Endothelial cell of umbilical vein (primary cell): ENCODE results near the gene CMTM4. TPM values are rescaled to one million over a fixed set of nuclear protein-coding genes. Genes with fewer than 3 reads are reported as not detected.

Experiments used
- BruUV-seq: library from RNA; stranded (reverse); fragments of 400-500 nt; replicated peaks from 2 replicates; lab custom pipeline; 2021; lab: Mats Ljungman, UMichigan
- CTCF ChIA-PET: fragments of 300-600, 350-600 bp; sonication (Branson Sonifier 250); formaldehyde crosslinking; loops from one replicate; lab custom pipeline; 2021; ENCODE audit warnings: antibody characterized with exemption, inconsistent platforms; lab: Charles Lee
- POLR2A ChIA-PET: fragments of 300-600, 350-600 bp; sonication (Branson Sonifier 250); formaldehyde crosslinking; loops from one replicate; lab custom pipeline; 2021; ENCODE audit warnings: antibody characterized with exemption, inconsistent platforms; lab: Charles Lee
- DNase-seq: peaks from one replicate; pipeline ENCODE4 v3.0.0-alpha.2; 2011; ENCODE audit warnings: low read depth, low spot score
- FAIRE-seq: peaks from 2 replicates; lab custom pipeline; 2011; peaks lifted over from hg19 to GRCh38; lab: Jason Lieb, UNC
- H2AFZ ChIP-seq: 2 replicates; pipeline ENCODE4 v1.6.0; 2012; ENCODE audit warnings: low read depth, low read length, control low read depth, inconsistent platforms
- H3K27ac ChIP-seq: 2 replicates; pipeline ENCODE4 v1.5.1; 2011; ENCODE audit warnings: low read depth, mild to moderate bottlenecking, control low read depth, low read length, moderate library complexity; ENCODE audit not compliant: insufficient read depth
- H3K27me3 ChIP-seq, 2 experiments: 2 replicates each; pipeline versions ENCODE4 v1.6.0 to v1.6.1; 2011; ENCODE audit warnings: low read length in 2 of 2, mixed read lengths in 1 of 2; ENCODE audit not compliant: control insufficient read depth in 2 of 2, insufficient read depth in 2 of 2
- H3K36me3 ChIP-seq, 2 experiments: 2 replicates in 1 of 2; 3 replicates in 1 of 2; pipeline ENCODE4 v1.5.1; 2011; ENCODE audit warnings: low read length in 2 of 2, mild to moderate bottlenecking in 1 of 2, moderate library complexity in 1 of 2; ENCODE audit not compliant: control insufficient read depth in 2 of 2, insufficient read depth in 2 of 2; ENCODE audit errors: extremely low read depth in 1 of 2
- H3K4me1 ChIP-seq: 3 replicates; pipeline ENCODE4 v1.5.1; 2011; ENCODE audit warnings: mild to moderate bottlenecking, low read length; ENCODE audit not compliant: control insufficient read depth, insufficient read depth; ENCODE audit errors: extremely low read depth
- H3K4me2 ChIP-seq: 2 replicates; pipeline ENCODE4 v1.6.1; 2011; ENCODE audit warnings: low read length, control low read depth, mixed read lengths; ENCODE audit not compliant: insufficient read depth
- H3K4me3 ChIP-seq, 3 experiments: fragments of 200-600 bp in 1 of 3; sonication (generic), shearing (Covaris generic) in 1 of 3; replicated peaks in 1 of 3; 2 replicates each; pipeline ENCODE4 v1.5.1; 2011 to 2016; ENCODE audit warnings: control low read depth in 3 of 3, low read length in 3 of 3, mild to moderate bottlenecking in 2 of 3, inconsistent platforms in 1 of 3, low read depth in 1 of 3, moderate library complexity in 1 of 3; ENCODE audit not compliant: insufficient read depth in 1 of 3
- H3K79me2 ChIP-seq: 2 replicates; pipeline ENCODE4 v1.6.0; 2012; ENCODE audit warnings: low read length, inconsistent platforms; ENCODE audit not compliant: control insufficient read depth, insufficient read depth
- H3K9ac ChIP-seq: replicated peaks from 2 replicates; pipeline ENCODE3; 2011; ENCODE audit warnings: low read length, control low read depth; ENCODE audit not compliant: insufficient read depth; ENCODE audit errors: extremely low read depth
- H3K9me1 ChIP-seq: replicated peaks from 3 replicates; pipeline ENCODE4 v1.6.0; 2011; ENCODE audit warnings: mild to moderate bottlenecking, low read length; ENCODE audit not compliant: control insufficient read depth, insufficient read depth; ENCODE audit errors: extremely low read depth
- H3K9me3 ChIP-seq: replicated peaks from 2 replicates; pipeline ENCODE4 v1.5.1; 2012; ENCODE audit warnings: low read length, inconsistent platforms; ENCODE audit not compliant: control insufficient read depth, insufficient read depth
- H4K20me1 ChIP-seq: replicated peaks from 2 replicates; pipeline ENCODE3; 2011; ENCODE audit warnings: mild to moderate bottlenecking, low read length; ENCODE audit not compliant: control insufficient read depth, insufficient read depth; ENCODE audit errors: extremely low read depth
- CTCF ChIP-seq, 2 donors: IDR thresholded peaks; 1 replicate in 1 of 2; 2 replicates in 1 of 2; pipeline ENCODE4 v1.5.1; 2011; ENCODE audit warnings: low read length in 2 of 2, mild to moderate bottlenecking in 2 of 2, moderate library complexity in 2 of 2, control low read depth in 1 of 2, inconsistent platforms in 1 of 2, low read depth in 1 of 2; ENCODE audit not compliant: insufficient read depth in 1 of 2; ENCODE audit errors: extremely low read depth in 1 of 2
- EZH2 ChIP-seq: IDR thresholded peaks from 2 replicates; pipeline ENCODE4 v1.6.1; 2012; ENCODE audit warnings: borderline replicate concordance, low read depth, mild to moderate bottlenecking, moderate library complexity, low read length, inconsistent platforms; ENCODE audit not compliant: severe bottlenecking
- FOS ChIP-seq: IDR thresholded peaks from 2 replicates; pipeline ENCODE4 v1.6.1; 2011; ENCODE audit warnings: mild to moderate bottlenecking, low read length, moderate library complexity, borderline replicate concordance; ENCODE audit not compliant: insufficient read depth
- GATA2 ChIP-seq: IDR thresholded peaks from 2 replicates; pipeline ENCODE4 v1.7.0; 2011; ENCODE audit warnings: low read depth, mild to moderate bottlenecking, moderate library complexity, mixed read lengths, low read length; ENCODE audit not compliant: insufficient read length, insufficient read depth
- JUN ChIP-seq: IDR thresholded peaks from 2 replicates; pipeline ENCODE4 v1.6.1; 2011; ENCODE audit warnings: borderline replicate concordance, low read depth; ENCODE audit not compliant: insufficient read length, insufficient read depth
- MYC ChIP-seq: IDR thresholded peaks from one replicate; pipeline ENCODE4 v1.6.1; 2011; ENCODE audit warnings: mild to moderate bottlenecking, low read depth, low read length
- POLR2A ChIP-seq: IDR thresholded peaks from 2 replicates; pipeline ENCODE4 v1.6.1; 2012; ENCODE audit warnings: low read depth, mild to moderate bottlenecking, control low read depth, low read length
- POLR2AphosphoS5 ChIP-seq: IDR thresholded peaks from 2 replicates; pipeline ENCODE4 v1.6.1; 2012; ENCODE audit warnings: low read depth, mild to moderate bottlenecking, control low read depth, low read length, moderate library complexity; ENCODE audit not compliant: insufficient read depth
- dilution Hi-C: fragments of 300-500 bp; cut with MboI; formaldehyde crosslinking; loops from one replicate; pipeline ENCODE4 v1.15.0; 2019; ENCODE audit warnings: low sequenced_read_pairs; ENCODE audit not compliant: extremely low pct_ligation_motif_present
- intact Hi-C: fragments of 100-400 bp; cut with micrococcal nuclease; formaldehyde crosslinking; loops from one replicate; pipeline ENCODE4 v1.10.0; 2022
- polyA plus RNA-seq, 4 experiments: library from polyadenylated mRNA; depleted of rRNA in 3 of 4; stranded (reverse) in 3 of 4; unstranded in 1 of 4; fragments of >200 nt; gene quantifications; 2 replicates each; pipeline versions ENCODE4 v1.2.1 to v1.2.3, GENCODE V29; 2011 to 2012; ENCODE audit warnings: missing spikeins in 1 of 4
- total RNA-seq: library from RNA; stranded (reverse); gene quantifications from 2 replicates; pipeline ENCODE4 v1.2.3, GENCODE V29; 2021
- TF ChIP-seq, protein P1 (sequence below): IDR thresholded peaks from 2 replicates; pipeline ENCODE4 v1.6.1; 2011; ENCODE audit not compliant: insufficient read depth, insufficient read length

The CMTM4 gene
- total and polyA plus RNA-seq, 2 donors (not counting 3 experiments of a cell fraction or from before 2014, with no cell fraction given) = 9.0 to 10.7 TPM

DNA sequence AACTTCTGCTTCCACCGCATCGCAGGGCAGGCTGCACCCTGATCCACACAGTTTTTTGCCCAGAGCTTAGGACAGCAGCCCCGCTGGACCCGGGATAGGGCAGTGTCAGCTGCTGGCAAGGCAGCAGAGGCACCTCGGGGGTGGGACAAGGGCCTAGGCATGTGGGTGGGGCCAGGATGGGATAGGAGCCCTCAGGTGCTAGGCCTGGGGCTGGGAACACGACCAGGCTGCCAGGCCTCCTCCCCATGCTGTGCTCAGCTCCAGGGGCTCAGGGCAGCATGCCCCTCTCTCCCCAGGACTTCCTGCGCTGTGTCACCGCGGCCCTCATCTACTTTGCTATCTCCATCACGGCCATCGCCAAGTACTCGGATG, 87.4 kb downstream of the CMTM4 start:
- DNase-seq (no peak), FAIRE-seq (no peak)
- ChIA-PET CTCF (interaction anchor here (0.6 to 6.3 kb wide), 75 partner anchors 9 to 317 kb away, joined by 3 to 171 read pairs (median 5); partner anchors contain the start of genes CKLF, CMTM4, DYNC1LI2 and NAE1), POLR2A (no interaction called here)
- intact Hi-C loops (loop anchor here (5.0 kb wide), 2 partner anchors 53 to 133 kb away; no protein-coding TSS in a partner anchor), dilution Hi-C loops (no loop called here)
- Histone ChIP-seq H3K9me1 (no peaks in the 10 kb centered on the region), H3K4me1 (peaks cover 12% of the 10 kb centered on the region), H3K4me2 (no peak overlapping the region), H3K27ac (peak overlapping the region; percentile 28), H4K20me1 (no peaks in the 10 kb centered on the region), H3K79me2 (peaks cover 30% of the 10 kb centered on the region), H3K36me3 (peaks cover 20 to 38% of the 10 kb centered on the region in 2 experiments), H3K27me3 (no peaks in the 10 kb centered on the region), H2AFZ (no peak overlapping the region), H3K9ac (no peak overlapping the region), H3K9me3 (no peaks in the 10 kb centered on the region), H3K4me3 (no peak overlapping the region)
- no peak for TF ChIP-seq GATA2
- no peak for TF ChIP-seq POLR2AphosphoS5
- TF ChIP-seq, protein P1, sequence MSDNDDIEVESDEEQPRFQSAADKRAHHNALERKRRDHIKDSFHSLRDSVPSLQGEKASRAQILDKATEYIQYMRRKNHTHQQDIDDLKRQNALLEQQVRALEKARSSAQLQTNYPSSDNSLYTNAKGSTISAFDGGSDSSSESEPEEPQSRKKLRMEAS = no peak
- no peak for TF ChIP-seq FOS
- no peak for TF ChIP-seq CTCF (IDR thresholded peaks at IDR 0.05; ENCODE audit: extremely low read depth in 1 of 2, insufficient read depth in 1 of 2, low read depth in 1 of 2, low read length in 2 of 2)
- TF ChIP-seq POLR2A = no peak
- TF ChIP-seq MYC = no peak
- TF ChIP-seq JUN = no peak
- no peak for TF ChIP-seq EZH2
- BruUV-seq = no TSS peak
